Measurements from ENCODE around the gene TMEM163. TPM values are rescaled to one million over a fixed set of nuclear protein-coding genes. Genes with fewer than 3 reads are reported as not detected.

TMEM163 gene
- total and polyA plus RNA-seq, 2 of the 13 experiments (the other 11 are each of a cell fraction or from before 2014, with no cell fraction given) = 0.05 TPM; not detected in 1

DNA sequence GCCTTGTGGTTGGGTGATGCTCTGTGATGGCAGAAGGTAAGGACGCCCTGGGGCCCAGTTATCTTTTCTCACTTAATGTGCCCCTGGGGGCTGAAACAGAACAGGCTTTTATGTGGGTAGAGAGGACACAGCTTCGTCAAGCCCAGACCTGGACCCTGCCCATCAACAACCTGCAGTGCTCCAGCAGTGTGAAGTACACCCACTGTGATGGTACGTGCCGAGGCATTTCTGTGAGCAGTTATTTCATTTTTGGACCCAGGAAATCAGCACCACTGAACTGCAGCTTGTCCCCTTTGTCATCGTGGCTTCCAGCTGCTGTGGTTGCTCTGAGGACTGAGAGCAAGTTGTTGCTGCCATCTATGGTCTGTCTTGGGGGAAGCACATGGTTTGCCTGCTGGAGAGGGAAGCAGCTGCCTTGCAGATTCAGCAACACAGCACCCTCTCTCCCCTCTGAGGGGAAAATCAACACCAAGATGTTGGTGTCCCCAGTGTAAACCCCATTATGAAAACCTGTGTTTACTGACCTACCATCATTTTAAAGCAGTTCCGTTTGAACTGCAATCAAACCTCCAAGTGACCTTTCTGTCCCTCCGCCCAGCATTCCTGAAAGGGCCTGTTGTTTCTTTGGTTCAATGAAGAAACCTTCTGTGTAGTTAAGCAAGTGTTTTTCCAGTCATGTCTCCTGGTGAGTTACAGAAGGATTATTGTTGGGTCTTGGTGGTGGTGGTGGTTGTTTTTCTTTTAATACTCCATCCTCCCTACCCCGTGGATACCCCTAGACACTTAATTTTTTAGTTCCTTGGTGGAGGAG is 306.8 kb downstream of the TMEM163 start (continued):
- TF ChIP-seq, protein P1, sequence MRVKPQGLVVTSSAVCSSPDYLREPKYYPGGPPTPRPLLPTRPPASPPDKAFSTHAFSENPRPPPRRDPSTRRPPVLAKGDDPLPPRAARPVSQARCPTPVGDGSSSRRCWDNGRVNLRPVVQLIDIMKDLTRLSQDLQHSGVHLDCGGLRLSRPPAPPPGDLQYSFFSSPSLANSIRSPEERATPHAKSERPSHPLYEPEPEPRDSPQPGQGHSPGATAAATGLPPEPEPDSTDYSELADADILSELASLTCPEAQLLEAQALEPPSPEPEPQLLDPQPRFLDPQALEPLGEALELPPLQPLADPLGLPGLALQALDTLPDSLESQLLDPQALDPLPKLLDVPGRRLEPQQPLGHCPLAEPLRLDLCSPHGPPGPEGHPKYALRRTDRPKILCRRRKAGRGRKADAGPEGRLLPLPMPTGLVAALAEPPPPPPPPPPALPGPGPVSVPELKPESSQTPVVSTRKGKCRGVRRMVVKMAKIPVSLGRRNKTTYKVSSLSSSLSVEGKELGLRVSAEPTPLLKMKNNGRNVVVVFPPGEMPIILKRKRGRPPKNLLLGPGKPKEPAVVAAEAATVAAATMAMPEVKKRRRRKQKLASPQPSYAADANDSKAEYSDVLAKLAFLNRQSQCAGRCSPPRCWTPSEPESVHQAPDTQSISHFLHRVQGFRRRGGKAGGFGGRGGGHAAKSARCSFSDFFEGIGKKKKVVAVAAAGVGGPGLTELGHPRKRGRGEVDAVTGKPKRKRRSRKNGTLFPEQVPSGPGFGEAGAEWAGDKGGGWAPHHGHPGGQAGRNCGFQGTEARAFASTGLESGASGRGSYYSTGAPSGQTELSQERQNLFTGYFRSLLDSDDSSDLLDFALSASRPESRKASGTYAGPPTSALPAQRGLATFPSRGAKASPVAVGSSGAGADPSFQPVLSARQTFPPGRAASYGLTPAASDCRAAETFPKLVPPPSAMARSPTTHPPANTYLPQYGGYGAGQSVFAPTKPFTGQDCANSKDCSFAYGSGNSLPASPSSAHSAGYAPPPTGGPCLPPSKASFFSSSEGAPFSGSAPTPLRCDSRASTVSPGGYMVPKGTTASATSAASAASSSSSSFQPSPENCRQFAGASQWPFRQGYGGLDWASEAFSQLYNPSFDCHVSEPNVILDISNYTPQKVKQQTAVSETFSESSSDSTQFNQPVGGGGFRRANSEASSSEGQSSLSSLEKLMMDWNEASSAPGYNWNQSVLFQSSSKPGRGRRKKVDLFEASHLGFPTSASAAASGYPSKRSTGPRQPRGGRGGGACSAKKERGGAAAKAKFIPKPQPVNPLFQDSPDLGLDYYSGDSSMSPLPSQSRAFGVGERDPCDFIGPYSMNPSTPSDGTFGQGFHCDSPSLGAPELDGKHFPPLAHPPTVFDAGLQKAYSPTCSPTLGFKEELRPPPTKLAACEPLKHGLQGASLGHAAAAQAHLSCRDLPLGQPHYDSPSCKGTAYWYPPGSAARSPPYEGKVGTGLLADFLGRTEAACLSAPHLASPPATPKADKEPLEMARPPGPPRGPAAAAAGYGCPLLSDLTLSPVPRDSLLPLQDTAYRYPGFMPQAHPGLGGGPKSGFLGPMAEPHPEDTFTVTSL (CRISPR knock-in tag; IDR thresholded peaks at IDR 0.05; ENCODE audit: borderline replicate concordance) = peak; percentile 81; the same call in 1 of the 2 replicates
- peak; percentile 84; the same call in 1 of the 2 replicates for TF ChIP-seq EHMT2 (IDR thresholded peaks at IDR 0.05; ENCODE audit: borderline replicate concordance, low read depth, low read length)
- TF ChIP-seq, protein P2, sequence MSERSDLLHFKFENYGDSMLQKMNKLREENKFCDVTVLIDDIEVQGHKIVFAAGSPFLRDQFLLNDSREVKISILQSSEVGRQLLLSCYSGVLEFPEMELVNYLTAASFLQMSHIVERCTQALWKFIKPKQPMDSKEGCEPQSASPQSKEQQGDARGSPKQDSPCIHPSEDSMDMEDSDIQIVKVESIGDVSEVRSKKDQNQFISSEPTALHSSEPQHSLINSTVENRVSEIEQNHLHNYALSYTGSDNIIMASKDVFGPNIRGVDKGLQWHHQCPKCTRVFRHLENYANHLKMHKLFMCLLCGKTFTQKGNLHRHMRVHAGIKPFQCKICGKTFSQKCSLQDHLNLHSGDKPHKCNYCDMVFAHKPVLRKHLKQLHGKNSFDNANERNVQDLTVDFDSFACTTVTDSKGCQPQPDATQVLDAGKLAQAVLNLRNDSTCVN (CRISPR knock-in tag; IDR thresholded peaks at IDR 0.05; ENCODE audit: borderline replicate concordance) = peak; percentile 2; the same call in 1 of the 2 replicates
- TF ChIP-seq STAT5B (CRISPR knock-in tag; IDR thresholded peaks at IDR 0.05) = 0 out of 2 replicates have a peak, but pooled peaks have one; percentile 44
- peak; percentile 53; the same call in 1 of the 2 replicates for TF ChIP-seq ZNF335 (CRISPR knock-in tag; IDR thresholded peaks at IDR 0.05)
- peak; percentile 74 for TF ChIP-seq RFXAP (CRISPR knock-in tag; IDR thresholded peaks at IDR 0.05; ENCODE audit: borderline replicate concordance)
- peak; percentile 77 for TF ChIP-seq POLR2G (IDR thresholded peaks at IDR 0.05; ENCODE audit: low read depth, low read length)
- TF ChIP-seq ZNF10 (CRISPR knock-in tag; IDR thresholded peaks at IDR 0.05; ENCODE audit: borderline replicate concordance, low read depth) = no peak
- peak; percentile 60; the same call in 1 of the 2 replicates for TF ChIP-seq ZNF776 (CRISPR knock-in tag; IDR thresholded peaks at IDR 0.05)
- TF ChIP-seq, protein P3, sequence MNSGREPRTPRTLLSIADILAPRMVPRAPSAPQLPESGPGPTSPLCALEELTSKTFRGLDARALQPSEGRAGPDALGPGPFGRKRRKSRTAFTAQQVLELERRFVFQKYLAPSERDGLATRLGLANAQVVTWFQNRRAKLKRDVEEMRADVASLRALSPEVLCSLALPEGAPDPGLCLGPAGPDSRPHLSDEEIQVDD (CRISPR knock-in tag; IDR thresholded peaks at IDR 0.05; ENCODE audit: borderline replicate concordance) = no peak
- no peak for TF ChIP-seq ZNF496 (CRISPR knock-in tag; IDR thresholded peaks at IDR 0.05; ENCODE audit: insufficient replicate concordance)
- TF ChIP-seq ZNF292 (CRISPR knock-in tag; IDR thresholded peaks at IDR 0.05; ENCODE audit: borderline replicate concordance, low read depth) = peak; percentile 97; the same call in 1 of the 2 replicates
- no peak; the same call in 1 of the 2 replicates for TF ChIP-seq ZNF839 (CRISPR knock-in tag; IDR thresholded peaks at IDR 0.05; ENCODE audit: borderline replicate concordance)
- TF ChIP-seq ZNF383 (CRISPR knock-in tag; IDR thresholded peaks at IDR 0.05; ENCODE audit: borderline replicate concordance) = no peak
- TF ChIP-seq, protein P4, sequence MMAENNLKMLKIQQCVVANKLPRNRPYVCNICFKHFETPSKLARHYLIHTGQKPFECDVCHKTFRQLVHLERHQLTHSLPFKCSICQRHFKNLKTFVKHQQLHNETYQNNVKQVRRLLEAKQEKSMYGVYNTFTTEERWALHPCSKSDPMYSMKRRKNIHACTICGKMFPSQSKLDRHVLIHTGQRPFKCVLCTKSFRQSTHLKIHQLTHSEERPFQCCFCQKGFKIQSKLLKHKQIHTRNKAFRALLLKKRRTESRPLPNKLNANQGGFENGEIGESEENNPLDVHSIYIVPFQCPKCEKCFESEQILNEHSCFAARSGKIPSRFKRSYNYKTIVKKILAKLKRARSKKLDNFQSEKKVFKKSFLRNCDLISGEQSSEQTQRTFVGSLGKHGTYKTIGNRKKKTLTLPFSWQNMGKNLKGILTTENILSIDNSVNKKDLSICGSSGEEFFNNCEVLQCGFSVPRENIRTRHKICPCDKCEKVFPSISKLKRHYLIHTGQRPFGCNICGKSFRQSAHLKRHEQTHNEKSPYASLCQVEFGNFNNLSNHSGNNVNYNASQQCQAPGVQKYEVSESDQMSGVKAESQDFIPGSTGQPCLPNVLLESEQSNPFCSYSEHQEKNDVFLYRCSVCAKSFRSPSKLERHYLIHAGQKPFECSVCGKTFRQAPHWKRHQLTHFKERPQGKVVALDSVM (CRISPR knock-in tag; IDR thresholded peaks at IDR 0.05) = 0 out of 2 replicates have a peak, but pooled peaks have one; percentile 32
- TF ChIP-seq ZBTB7B (CRISPR knock-in tag; IDR thresholded peaks at IDR 0.05) = peak; percentile 91; the same call in 1 of the 2 replicates
- TF ChIP-seq CENPX (CRISPR knock-in tag; IDR thresholded peaks at IDR 0.05) = no peak
- peak; percentile 98 for TF ChIP-seq BCL6 (CRISPR knock-in tag; IDR thresholded peaks at IDR 0.05)

All from HepG2 (cell line).